ENCODE results near the gene FOXP1. TPM values are rescaled to one million over a fixed set of nuclear protein-coding genes. Genes with fewer than 3 reads are reported as not detected.

Gene FOXP1
- total and polyA plus RNA-seq, 9 of the 15 experiments (the other 6 are each of a cell fraction or from before 2014, with no cell fraction given), result 7.7 to 34.5 (median 13.7) TPM

DNA sequence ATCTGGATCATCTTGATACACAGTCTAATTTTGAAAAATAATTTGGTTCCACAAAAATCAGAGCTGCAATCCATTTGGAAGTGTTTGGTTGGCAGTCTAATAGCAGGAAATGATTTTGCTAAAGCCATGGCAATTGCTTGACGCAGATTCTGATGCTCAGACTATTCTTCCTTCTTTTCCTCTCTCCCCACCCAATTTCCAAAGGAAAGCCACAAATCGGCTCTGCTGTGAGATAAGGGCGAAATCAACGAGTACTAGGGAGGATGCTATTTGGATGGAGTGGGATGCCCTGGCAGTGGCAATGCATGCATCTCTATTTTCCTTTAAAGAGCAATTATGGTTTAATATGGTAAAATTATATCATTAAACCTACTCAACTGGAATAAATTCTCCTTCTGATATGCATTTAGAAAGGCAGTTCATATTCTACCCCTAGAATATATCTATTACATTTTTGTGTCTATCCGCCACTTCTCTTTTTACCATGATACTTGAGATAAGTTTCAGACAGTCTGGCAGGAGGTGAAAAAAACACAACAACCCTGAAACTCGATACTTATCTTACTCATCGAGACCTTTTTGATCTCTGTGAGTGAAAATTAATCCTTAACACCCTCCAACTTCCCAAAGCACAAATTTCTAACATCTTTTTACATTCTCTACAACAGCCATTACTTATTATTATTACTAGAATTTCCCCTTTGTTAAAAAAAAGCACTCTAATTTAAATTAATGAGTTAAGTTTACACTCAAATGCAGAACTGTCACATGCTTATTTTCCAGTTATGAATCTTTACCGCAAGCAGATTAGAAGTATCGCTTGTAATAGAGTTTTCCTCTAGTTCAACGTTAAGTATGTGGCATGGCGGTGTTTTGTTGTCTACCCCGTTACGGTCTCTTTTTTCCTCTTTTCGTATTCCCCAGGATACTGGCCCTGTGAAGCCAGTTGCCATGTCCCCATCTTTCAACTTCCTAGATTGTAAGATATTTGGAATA is 433.3 kb downstream of the FOXP1 start (continued):
- TF ChIP-seq, protein P1, sequence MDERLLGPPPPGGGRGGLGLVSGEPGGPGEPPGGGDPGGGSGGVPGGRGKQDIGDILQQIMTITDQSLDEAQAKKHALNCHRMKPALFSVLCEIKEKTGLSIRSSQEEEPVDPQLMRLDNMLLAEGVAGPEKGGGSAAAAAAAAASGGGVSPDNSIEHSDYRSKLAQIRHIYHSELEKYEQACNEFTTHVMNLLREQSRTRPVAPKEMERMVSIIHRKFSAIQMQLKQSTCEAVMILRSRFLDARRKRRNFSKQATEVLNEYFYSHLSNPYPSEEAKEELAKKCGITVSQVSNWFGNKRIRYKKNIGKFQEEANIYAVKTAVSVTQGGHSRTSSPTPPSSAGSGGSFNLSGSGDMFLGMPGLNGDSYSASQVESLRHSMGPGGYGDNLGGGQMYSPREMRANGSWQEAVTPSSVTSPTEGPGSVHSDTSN (CRISPR knock-in tag; IDR thresholded peaks at IDR 0.05; ENCODE audit: low read depth), result no peak
- TF ChIP-seq, protein P1 (tag; conservative IDR thresholded peaks at IDR 0.05; ENCODE audit: low read depth), result no peak
- TF ChIP-seq NCOA1 (IDR thresholded peaks at IDR 0.05; ENCODE audit: low read depth), result no peak
- no peak for TF ChIP-seq FOXA3 (CRISPR knock-in tag; conservative IDR thresholded peaks at IDR 0.05 in 1 of 2, IDR thresholded peaks at IDR 0.05 in 1 of 2)
- no peak for TF ChIP-seq POLR3A (IDR thresholded peaks at IDR 0.05; ENCODE audit: borderline replicate concordance, extremely low read depth, insufficient read depth, insufficient read length)
- TF ChIP-seq RNF2 (IDR thresholded peaks at IDR 0.05), result no peak
- TF ChIP-seq ZNF695 (CRISPR knock-in tag; IDR thresholded peaks at IDR 0.05), result no peak
- no peak for TF ChIP-seq RBM34 (IDR thresholded peaks at IDR 0.05; ENCODE audit: borderline replicate concordance, insufficient read depth, low read length)
- TF ChIP-seq C11orf30 (IDR thresholded peaks at IDR 0.05; ENCODE audit: low read depth), result no peak
- TF ChIP-seq ZNF134 (CRISPR knock-in tag; conservative IDR thresholded peaks at IDR 0.05), result no peak
- no peak for TF ChIP-seq SRSF9 (IDR thresholded peaks at IDR 0.05; ENCODE audit: borderline replicate concordance, low read depth, low read length)
- no peak for TF ChIP-seq OTX1 (CRISPR knock-in tag; IDR thresholded peaks at IDR 0.05)
- no peak for TF ChIP-seq RBM39 (optimal IDR thresholded peaks at IDR 0.05; ENCODE audit: low read depth, low read length)
